Tibial nerve (tissue), 4 donors: ENCODE results near the gene LIG4.

Source experiments
- EP300 ChIP-seq, 2 donors: sonication (generic); formaldehyde crosslinking; IDR thresholded peaks; one replicate each; pipeline ENCODE4 v1.6.1; 2017; ENCODE audit warnings: antibody characterized with exemption in 2 of 2, mild to moderate bottlenecking in 1 of 2
- POLR2A ChIP-seq, 2 donors: fragments of 450-650 bp; IDR thresholded peaks; one replicate each; pipeline ENCODE4 v1.6.1; 2017; ENCODE audit warnings: antibody characterized with exemption in 2 of 2, mild to moderate bottlenecking in 2 of 2, moderate library complexity in 2 of 2
- TF ChIP-seq, protein P1 (sequence below), 5 experiments: fragments of 200-600 bp in 3 of 5; fragments of 450-650 bp in 2 of 5; sonication (generic) in 3 of 5; IDR thresholded peaks; one replicate each; pipeline ENCODE4 v1.5.1; 2016 to 2019; ENCODE audit warnings: antibody characterized with exemption in 5 of 5, mild to moderate bottlenecking in 3 of 5, moderate library complexity in 2 of 5

DNA sequence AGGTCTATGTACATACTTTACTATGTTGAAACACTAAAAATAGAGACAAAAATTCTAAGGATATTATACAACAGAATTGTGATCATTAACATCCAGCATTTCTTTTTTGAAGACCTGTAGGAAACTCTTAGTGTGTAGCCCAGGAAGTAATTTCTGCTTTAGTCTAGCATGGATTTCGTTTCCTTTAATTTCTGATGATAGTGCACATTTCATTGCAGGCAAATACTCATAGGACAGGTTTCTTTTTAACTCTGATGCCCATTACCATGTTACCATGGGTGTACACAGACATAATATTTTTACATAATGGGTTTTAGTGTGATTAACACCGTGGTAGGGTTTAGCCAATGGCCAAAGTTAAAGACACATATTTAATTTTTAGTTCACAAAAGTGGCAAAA, 27.1 kb downstream of the LIG4 start:
- TF ChIP-seq, protein P1, sequence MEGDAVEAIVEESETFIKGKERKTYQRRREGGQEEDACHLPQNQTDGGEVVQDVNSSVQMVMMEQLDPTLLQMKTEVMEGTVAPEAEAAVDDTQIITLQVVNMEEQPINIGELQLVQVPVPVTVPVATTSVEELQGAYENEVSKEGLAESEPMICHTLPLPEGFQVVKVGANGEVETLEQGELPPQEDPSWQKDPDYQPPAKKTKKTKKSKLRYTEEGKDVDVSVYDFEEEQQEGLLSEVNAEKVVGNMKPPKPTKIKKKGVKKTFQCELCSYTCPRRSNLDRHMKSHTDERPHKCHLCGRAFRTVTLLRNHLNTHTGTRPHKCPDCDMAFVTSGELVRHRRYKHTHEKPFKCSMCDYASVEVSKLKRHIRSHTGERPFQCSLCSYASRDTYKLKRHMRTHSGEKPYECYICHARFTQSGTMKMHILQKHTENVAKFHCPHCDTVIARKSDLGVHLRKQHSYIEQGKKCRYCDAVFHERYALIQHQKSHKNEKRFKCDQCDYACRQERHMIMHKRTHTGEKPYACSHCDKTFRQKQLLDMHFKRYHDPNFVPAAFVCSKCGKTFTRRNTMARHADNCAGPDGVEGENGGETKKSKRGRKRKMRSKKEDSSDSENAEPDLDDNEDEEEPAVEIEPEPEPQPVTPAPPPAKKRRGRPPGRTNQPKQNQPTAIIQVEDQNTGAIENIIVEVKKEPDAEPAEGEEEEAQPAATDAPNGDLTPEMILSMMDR (IDR thresholded peaks at IDR 0.05), result no peak
- TF ChIP-seq POLR2A (IDR thresholded peaks at IDR 0.05) (no peak), EP300 (IDR thresholded peaks at IDR 0.05) (no peak)
